Gastrocnemius medialis (tissue), 4 donors: Measurements from ENCODE around the gene RETREG1.

ENCODE experiments used
- POLR2A ChIP-seq, 2 donors: fragments of 450-650 bp; IDR thresholded peaks; one replicate each; pipeline ENCODE4 v1.6.1; 2017; ENCODE audit warnings: antibody characterized with exemption in 2 of 2, mild to moderate bottlenecking in 2 of 2, moderate library complexity in 2 of 2
- TF ChIP-seq, protein P1 (sequence below), 5 experiments: fragments of 450-650 bp in 3 of 5; fragments of 200-600 bp in 2 of 5; sonication (generic) in 2 of 5; IDR thresholded peaks in 4 of 5; conservative IDR thresholded peaks in 1 of 5; 1 replicate in 4 of 5; 2 replicates in 1 of 5; pipeline ENCODE4 v1.5.1; 2016 to 2019; ENCODE audit warnings: antibody characterized with exemption in 5 of 5, mild to moderate bottlenecking in 3 of 5, moderate library complexity in 3 of 5

DNA sequence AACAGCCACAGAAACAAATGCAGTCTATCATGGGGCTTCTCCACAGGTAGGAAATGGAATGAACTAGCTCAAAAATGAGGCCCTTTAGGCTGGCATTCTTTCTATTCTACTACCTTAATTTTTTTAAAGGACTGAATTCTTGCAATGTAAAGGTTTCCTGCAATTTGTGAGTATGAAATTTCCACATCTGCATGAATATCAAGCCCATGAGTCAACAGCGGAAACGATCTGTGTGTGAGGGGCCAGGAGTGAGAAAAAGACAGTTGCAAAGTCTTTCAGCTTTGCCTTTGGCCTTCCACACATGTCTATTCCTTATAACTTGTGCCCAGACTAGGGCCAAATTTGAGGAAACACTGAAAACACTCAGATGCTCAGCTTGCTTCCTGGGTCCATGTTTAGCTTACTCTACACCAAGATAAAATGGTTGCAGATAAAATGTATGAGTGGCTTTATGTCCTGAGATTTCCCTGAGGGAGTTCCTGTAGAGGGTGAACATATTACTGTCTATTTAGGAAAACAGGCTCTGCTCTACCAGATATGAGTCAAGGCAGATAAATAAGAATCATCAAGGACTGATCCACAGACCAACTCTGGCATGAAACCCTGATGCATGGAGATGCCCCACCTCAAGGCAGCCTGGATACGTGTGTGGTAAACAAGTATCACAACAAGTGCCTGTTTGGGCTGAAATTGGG, 46.5 kb downstream of the RETREG1 start:
- TF ChIP-seq, protein P1, sequence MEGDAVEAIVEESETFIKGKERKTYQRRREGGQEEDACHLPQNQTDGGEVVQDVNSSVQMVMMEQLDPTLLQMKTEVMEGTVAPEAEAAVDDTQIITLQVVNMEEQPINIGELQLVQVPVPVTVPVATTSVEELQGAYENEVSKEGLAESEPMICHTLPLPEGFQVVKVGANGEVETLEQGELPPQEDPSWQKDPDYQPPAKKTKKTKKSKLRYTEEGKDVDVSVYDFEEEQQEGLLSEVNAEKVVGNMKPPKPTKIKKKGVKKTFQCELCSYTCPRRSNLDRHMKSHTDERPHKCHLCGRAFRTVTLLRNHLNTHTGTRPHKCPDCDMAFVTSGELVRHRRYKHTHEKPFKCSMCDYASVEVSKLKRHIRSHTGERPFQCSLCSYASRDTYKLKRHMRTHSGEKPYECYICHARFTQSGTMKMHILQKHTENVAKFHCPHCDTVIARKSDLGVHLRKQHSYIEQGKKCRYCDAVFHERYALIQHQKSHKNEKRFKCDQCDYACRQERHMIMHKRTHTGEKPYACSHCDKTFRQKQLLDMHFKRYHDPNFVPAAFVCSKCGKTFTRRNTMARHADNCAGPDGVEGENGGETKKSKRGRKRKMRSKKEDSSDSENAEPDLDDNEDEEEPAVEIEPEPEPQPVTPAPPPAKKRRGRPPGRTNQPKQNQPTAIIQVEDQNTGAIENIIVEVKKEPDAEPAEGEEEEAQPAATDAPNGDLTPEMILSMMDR (IDR thresholded peaks at IDR 0.05 in 4 of 5, conservative IDR thresholded peaks at IDR 0.05 in 1 of 5), result no peak
- TF ChIP-seq POLR2A (IDR thresholded peaks at IDR 0.05), result no peak
